Activated CD4-positive, CD25-positive, alpha-beta regulatory T cell treated with anti-CD3 and anti-CD28 coated beads, Interleukin-2, amount 50 U/mL, for 16 hours (primary cell): ENCODE measurements around the gene THSD4.
"Not testable (repeated sequence)": the region's sequence is repeated elsewhere in the genome, so short reads cannot be mapped to it uniquely, and the experiment has no call there.

Experiments used
- DNase-seq: peaks from one replicate; pipeline ENCODE4 v3.0.0-alpha.2; 2020; ENCODE audit warnings: low read depth, low spot score

The THSD4 gene

GRCh38 chr15:71148048-71148447, 32.8 kb downstream of the THSD4 start:
- no peak for DNase-seq

- DNase-seq, result no peak
These were observed 34.6 kb downstream of the THSD4 start for GRCh38 chr15:71149646-71150557.

- DNase-seq, result no peak
These were observed 35.8 kb downstream of the THSD4 start for GRCh38 chr15:71151081-71151480.

- DNase-seq, result no peak
These were observed 37.3 kb downstream of the THSD4 start for GRCh38 chr15:71152542-71152941.

DNA sequence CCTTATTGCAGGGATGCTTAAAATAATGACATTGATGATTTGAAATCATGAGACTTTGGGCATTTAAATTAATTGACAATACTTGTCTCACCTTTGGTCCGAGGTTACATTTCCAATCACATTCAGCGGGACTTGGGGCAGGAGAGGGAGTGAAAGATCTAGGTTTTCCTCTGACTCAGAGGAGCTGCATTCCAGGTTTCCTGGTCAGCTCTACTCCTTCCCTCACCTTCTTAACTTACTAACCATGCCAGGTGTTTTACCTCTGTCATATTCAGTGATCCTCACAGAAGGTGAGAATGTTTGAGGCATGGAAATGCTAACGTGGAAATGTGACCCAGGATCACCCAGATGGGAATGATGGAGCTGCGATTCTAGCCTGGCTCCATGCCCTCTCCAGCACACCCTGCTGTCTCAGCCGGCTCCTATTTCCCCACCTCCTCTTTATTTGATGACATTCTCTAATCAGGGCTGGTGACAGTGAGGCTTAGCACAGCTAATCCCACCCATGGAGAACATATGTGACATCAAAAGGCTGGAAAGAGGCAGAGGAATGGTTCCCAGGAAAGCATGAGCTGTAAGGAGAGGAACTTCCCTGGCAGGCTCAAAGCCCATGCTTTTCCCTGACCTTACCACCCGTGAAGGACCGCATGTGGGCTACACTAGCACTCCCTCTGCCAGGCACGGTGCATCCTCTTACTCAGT, 38.7 kb downstream of the THSD4 start:
- no peak for DNase-seq

DNA sequence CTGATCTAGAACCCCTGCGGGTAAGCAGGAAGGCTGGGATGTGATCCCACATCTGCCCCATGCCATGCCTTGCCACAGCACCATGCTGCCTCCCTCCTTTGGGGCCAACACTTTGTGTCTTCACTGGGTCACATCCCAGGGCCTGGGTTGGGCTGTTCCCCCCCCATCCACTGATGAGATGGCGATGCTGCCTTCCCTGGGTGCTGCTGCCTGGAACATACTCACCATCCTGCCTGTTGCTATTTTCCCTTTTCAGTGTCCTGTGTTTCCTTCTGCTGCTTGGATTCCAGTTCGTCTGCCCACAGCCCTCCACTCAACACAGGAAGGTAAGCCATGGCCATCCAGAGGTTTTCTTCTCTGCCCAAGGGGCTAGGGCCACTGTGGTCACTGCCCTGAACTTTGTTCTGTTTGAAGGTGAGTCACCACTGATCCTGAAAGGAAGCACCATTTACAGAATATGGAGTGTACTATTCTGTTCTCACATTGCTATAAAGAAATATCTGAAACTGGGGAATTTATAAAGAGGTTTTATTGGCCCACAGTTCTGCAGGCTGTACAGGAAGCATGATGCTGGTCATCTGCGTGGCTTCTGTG, 39.4 kb downstream of the THSD4 start:
- no peak for DNase-seq

- no peak for DNase-seq
These were observed 40.3 kb downstream of the THSD4 start for GRCh38 chr15:71155534-71155933.

- DNase-seq, result no peak
These were observed 45.7 kb downstream of the THSD4 start for GRCh38 chr15:71160976-71161375.

DNA sequence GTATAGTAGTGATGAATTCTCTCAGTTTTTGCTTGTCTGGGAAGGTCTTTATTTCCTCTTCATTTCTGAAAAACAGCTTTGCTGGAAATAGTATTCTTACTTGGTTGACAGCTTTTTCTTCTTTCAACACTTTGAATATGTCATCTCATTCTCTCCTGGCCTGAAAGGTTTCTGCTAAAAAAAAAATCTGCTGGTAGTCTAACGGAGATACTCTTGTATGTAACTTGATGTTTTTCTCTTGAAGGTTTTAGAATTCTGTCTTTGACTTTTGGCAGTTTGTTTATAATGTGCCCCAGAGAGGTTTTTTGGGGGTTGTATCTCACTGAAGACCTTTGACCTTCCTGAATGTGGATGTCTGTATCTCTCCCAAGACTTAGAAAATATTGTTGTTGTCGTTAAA, 47.0 kb downstream of the THSD4 start:
- DNase-seq, result no peak

DNA sequence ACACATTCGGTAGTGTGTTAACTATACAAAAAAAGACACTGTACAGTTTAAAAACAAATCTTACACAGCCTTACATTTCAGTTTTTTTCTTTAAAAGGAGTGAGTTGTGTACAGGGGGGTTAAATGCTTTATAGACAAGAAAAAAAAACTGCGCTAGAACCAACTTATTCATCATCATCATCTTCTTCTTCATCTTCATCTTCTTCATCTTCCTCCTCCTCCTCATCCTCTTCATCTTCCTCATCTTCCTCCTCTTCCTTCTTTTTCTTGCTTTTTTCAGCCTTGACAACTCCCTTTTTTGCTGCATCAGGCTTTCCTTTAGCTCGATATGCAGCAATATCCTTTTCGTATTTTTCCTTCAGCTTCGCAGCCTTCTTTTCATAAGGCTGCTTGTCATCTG, 49.3 kb downstream of the THSD4 start:
- not testable (repeated sequence) for DNase-seq

DNA sequence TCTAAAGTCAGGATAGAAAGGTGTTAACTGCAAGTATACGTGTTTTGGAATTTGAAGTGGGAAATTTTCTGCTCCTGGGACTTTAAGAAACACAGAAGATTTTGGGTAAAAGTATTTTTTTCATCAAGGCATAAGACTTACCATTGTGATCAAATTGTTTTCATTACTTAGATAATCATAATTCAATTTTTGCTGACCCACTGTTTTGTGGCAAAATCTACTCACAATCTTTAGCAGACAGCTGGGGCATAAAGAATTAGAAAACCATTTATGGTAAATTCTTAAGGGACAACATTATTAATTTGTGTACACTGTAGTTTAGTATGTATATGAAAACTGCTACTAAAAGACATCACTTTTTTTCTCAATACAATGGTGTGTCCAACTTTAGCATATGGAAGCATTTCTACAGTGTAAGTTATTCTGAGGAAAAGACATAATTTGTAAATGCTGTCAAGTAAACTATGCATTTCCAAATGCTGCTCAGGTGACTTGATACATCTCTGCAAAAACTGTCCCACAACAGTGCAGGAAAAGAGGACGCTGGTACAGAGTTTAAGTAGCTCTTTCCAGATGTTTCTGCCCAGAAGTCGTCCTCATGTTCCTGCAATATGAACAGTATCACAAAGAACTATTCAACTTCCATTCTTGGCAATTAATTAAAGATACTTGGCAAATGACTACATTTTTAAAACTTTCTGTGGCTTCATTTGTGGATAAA, 52.3 kb downstream of the THSD4 start:
- DNase-seq, result no peak

DNA sequence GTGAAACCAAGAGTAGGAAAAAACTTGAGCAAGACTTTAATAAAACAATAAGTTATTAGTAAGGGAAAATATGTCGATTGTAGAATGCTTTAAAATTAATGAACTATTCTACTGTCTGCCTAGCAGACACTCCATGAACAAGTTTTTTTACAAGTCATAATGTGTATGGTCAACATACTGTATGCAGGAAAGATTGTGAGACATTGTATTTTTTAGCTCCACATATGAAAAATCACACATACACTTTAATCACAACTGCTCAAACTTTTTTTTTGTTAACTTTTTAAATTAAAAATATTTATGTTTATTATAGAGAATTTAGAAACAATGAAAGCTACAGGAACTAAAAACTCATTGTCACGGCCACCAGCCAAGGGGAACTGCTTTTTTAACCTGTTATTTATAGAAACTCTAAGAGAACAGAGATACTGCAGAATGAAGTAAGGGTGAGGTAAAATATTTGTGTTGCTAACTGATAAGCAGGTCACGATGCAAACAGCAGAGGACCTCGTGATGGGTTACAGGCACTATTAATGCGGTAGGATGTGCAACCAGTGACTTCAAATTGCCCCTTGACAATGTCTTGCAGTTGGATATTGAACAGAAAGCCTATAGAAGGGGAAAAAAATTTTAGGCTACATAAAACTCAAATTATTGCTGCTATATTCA, 53.0 kb downstream of the THSD4 start:
- DNase-seq, result no peak

DNA sequence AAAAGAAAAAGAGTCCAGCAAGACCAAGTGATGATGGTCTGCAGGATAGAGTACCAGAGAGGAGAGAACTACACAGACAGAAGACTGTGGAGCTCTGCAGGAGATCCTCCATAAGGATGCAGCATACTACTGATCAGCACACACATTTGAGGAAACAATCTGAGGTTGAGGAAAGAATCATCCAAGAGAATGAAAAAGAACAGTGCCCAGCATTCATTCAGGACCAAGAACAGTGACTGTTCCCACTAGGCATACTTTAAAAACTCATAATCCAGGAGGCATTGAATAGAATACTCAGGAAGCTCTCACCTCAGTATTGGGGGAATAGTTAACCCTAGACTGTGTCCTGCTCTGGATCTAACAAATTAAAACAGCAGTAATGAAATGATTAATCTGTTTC, 54.9 kb downstream of the THSD4 start:
- no peak for DNase-seq

DNA sequence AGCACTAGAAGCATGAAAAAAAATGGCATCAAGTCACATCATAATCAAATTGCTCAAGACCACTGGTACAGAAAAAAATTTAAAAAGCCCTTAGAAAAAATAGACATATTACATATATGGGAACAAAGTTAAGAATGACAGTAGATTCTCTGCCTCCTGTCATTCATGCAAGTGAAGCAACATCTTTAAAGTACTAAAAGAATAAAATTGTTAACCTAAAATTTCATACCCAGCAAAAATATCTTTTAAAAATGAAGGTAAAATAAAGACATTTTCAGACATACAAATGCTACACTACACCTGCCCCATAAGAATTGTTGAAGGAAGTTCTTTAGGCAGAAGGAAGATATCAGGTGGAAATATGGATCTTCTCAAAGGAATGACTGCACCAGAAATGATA, 55.9 kb downstream of the THSD4 start:
- DNase-seq, result no peak

- DNase-seq, result not testable (repeated sequence)
These were observed 59.1 kb downstream of the THSD4 start for GRCh38 chr15:71174360-71174759.

- DNase-seq, result no peak
These were observed 65.9 kb downstream of the THSD4 start for GRCh38 chr15:71180986-71181853.

DNA sequence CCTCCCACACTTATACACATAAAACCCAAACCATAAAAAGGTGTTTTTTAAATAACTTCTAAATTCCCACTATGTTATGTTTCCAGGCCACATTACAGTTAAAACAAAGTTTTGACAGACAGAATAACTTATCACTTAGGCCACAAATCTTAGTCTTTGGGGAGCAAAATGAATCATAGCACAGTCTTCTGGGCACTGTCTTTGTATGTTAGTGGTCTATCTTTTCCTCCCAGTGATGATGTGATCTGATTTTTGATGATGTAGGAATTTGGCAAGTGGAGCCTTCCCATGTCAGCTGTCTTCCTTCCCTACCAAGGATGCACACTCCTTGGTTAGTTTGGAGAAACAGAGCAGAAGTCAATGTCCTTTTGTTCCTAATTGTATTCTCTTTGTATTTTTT, 67.3 kb downstream of the THSD4 start:
- no peak for DNase-seq

GRCh38 chr15:71183063-71183462, 67.8 kb downstream of the THSD4 start:
- DNase-seq, result no peak

- no peak for DNase-seq
These were observed 70.4 kb downstream of the THSD4 start for GRCh38 chr15:71185706-71186105.

DNA sequence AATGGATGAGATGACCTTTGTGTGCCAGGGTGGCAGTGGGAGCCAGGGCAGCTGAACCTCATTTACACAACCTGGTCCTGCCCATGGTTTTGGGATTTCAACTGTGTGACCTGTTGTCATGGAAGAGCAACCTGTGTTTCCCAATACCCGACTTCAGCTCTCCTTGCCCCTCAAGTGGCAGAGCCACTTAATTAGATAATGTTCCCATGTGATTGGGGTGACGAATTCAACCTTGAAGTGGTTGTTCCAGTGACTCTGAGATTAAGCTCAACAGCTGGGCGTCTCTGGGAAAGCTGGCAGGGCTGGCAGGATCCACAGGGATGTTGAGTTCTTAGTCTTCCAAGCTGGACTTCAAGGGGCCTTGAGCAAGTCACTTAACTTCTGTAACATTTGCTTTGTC, 71.0 kb downstream of the THSD4 start:
- no peak for DNase-seq
